NB4 (cell line): ENCODE measurements around the gene TRIM74.
A peak's percentile ranks its signal among the peaks of the same experiment; 100 is the strongest.
"Not testable (repeated sequence)": the region's sequence is repeated elsewhere in the genome, so short reads cannot be mapped to it uniquely, and the experiment has no call there.

ENCODE experiments used
- POLR2A ChIP-seq: IDR thresholded peaks from 2 replicates; pipeline ENCODE4 v1.6.1; 2011; ENCODE audit warnings: mild to moderate bottlenecking; ENCODE audit not compliant: insufficient read length; ENCODE audit errors: extremely low read depth
- TF ChIP-seq, protein P1 (sequence below): IDR thresholded peaks from one replicate; pipeline ENCODE4 v1.5.1; 2012; ENCODE audit warnings: low read depth, low read length

DNA sequence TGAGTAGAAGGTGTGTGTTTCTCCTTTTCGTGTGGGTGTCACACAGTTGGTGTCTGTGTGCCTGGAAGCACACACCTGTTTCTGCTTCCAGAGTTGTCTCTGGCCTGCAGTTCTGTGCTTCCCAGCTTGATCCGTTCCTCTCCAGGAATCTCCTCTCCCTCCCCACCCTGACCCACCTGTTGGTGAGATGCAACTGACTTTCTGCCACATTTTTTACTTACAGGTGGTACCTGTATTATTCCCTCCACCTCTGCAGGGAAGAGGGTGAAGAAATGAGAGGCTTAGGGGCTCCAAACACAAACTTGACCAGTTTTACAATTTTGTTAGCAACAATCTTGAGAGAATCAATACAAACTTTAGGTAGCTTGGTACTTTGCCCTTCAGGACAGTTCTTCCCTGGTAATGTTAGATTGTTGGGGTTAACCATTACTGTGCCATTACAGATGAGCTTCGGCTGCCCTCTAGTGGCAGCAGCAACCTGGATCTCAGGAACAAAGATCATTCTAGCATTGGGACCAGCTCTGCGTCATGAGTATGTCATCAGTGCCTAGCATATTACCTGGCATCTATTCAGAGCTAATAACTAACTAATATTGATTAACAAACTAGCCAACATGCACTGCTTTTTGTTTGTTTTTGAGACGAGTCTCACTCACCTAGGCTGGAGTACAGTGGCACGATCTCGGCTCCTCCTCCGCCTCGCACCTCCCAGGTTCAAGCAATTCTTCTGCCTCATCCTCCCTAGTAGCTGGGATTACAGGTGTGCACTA lies 54.3 kb downstream of the TRIM74 start:
- TF ChIP-seq, protein P1, sequence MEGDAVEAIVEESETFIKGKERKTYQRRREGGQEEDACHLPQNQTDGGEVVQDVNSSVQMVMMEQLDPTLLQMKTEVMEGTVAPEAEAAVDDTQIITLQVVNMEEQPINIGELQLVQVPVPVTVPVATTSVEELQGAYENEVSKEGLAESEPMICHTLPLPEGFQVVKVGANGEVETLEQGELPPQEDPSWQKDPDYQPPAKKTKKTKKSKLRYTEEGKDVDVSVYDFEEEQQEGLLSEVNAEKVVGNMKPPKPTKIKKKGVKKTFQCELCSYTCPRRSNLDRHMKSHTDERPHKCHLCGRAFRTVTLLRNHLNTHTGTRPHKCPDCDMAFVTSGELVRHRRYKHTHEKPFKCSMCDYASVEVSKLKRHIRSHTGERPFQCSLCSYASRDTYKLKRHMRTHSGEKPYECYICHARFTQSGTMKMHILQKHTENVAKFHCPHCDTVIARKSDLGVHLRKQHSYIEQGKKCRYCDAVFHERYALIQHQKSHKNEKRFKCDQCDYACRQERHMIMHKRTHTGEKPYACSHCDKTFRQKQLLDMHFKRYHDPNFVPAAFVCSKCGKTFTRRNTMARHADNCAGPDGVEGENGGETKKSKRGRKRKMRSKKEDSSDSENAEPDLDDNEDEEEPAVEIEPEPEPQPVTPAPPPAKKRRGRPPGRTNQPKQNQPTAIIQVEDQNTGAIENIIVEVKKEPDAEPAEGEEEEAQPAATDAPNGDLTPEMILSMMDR = peak; percentile 60
- TF ChIP-seq POLR2A = not testable (repeated sequence)
